Measurements from ENCODE around the gene ARG2.

- TF ChIP-seq CTCF (IDR thresholded peaks at IDR 0.05 in 2 of 3, conservative IDR thresholded peaks at IDR 0.05 in 1 of 3; ENCODE audit: insufficient read depth in 2 of 3, low read depth in 1 of 3, low read length in 3 of 3) = no peak
- no peak for TF ChIP-seq ZNF592 (IDR thresholded peaks at IDR 0.05)
- TF ChIP-seq CBX3 (IDR thresholded peaks at IDR 0.05; ENCODE audit: borderline replicate concordance in 1 of 2, low read length in 2 of 2) = no peak
- no peak for TF ChIP-seq ZEB2 (IDR thresholded peaks at IDR 0.05)
- TF ChIP-seq ESRRA (IDR thresholded peaks at IDR 0.05; ENCODE audit: borderline replicate concordance, low read depth) = no peak
- no peak for TF ChIP-seq POLR3A (IDR thresholded peaks at IDR 0.05; ENCODE audit: borderline replicate concordance, extremely low read depth, insufficient read depth, insufficient read length)
- no peak for TF ChIP-seq PBX2 (CRISPR knock-in tag; IDR thresholded peaks at IDR 0.05; ENCODE audit: low read depth)
- no peak for TF ChIP-seq PBX2 (tag; conservative IDR thresholded peaks at IDR 0.05; ENCODE audit: low read depth)
- TF ChIP-seq FOXA1 (IDR thresholded peaks at IDR 0.05; ENCODE audit: borderline replicate concordance) = no peak
- TF ChIP-seq USF2 (CRISPR knock-in tag; IDR thresholded peaks at IDR 0.05) = no peak
These were observed 75.8 kb downstream of the ARG2 start, which contains the start of gene RDH11 for GRCh38 chr14:67695394-67695949.
